ENCODE measurements around the gene CYP4A22.

Gene CYP4A22

GRCh38 chr1:47160716-47161115 is 23.5 kb downstream of the CYP4A22 start:
- DNase-seq = no peak

GRCh38 chr1:47161298-47162040 is 24.2 kb downstream of the CYP4A22 start:
- DNase-seq = no peak

- no peak for DNase-seq
These were observed 27.3 kb downstream of the CYP4A22 start for GRCh38 chr1:47164552-47164951.

- no peak for DNase-seq
These were observed 35.5 kb downstream of the CYP4A22 start for GRCh38 chr1:47172782-47173181.

- DNase-seq = no peak
These were observed 37.4 kb downstream of the CYP4A22 start for GRCh38 chr1:47174656-47175020.

GRCh38 chr1:47175227-47175934 is 38.1 kb downstream of the CYP4A22 start:
- DNase-seq = peak; percentile 34 to 40

- no peak for DNase-seq
These were observed 40.8 kb downstream of the CYP4A22 start for GRCh38 chr1:47178020-47178419.

- DNase-seq = no peak
These were observed 41.4 kb downstream of the CYP4A22 start for GRCh38 chr1:47178654-47179016.

GRCh38 chr1:47179017-47179987 is 42.1 kb downstream of the CYP4A22 start:
- peak; percentile 68 to 70 for DNase-seq

GRCh38 chr1:47179988-47180563 is 42.8 kb downstream of the CYP4A22 start:
- no peak for DNase-seq

GRCh38 chr1:47180603-47181094 is 43.4 kb downstream of the CYP4A22 start:
- no peak for DNase-seq

GRCh38 chr1:47181095-47181954 is 44.1 kb downstream of the CYP4A22 start:
- DNase-seq = no peak

GRCh38 chr1:47181955-47182675 is 44.9 kb downstream of the CYP4A22 start:
- DNase-seq = no peak

GRCh38 chr1:47182676-47183235 is 45.5 kb downstream of the CYP4A22 start:
- DNase-seq = no peak

GRCh38 chr1:47183308-47184089 is 46.3 kb downstream of the CYP4A22 start:
- DNase-seq = no peak

GRCh38 chr1:47184090-47184821 is 47.0 kb downstream of the CYP4A22 start:
- no peak for DNase-seq

GRCh38 chr1:47184822-47185677 is 47.8 kb downstream of the CYP4A22 start:
- DNase-seq = no peak
